Measurements from ENCODE around the gene CABLES1. TPM values are rescaled to one million over a fixed set of nuclear protein-coding genes. Genes with fewer than 3 reads are reported as not detected.

Gene CABLES1
- total RNA-seq, 4 donors from 2014 or later, result 6.6 to 28.5 (median 19.5) TPM

- no peak overlapping the region for H3K27ac ChIP-seq
These were observed 42.3 kb downstream of the CABLES1 start for GRCh38 chr18:23177433-23178072.

DNA sequence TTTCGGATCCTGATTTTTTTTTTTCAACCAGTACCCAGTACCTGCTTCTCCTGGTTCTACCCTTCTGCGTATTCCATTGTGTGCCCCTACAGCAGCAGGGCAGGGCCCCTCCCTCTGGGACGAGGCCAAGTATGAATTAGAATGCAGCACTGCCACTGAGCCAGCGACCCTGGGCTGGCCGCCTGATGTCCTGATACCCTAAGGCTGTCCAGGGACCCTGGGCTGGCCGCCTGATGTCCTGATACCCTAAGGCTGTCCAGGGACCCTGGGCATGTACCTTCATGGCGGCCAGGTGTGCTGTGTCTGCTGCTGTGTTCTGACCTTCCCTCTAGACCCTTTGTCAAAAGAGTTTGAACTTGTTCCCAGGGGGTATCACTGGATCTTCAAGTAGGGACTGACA lies 42.9 kb downstream of the CABLES1 start:
- Histone ChIP-seq H3K36me3 (no peaks in the 10 kb centered on the region), H3K27me3 (no peaks in the 10 kb centered on the region), H3K27ac (no peak overlapping the region), H3K4me1 (no peaks in the 10 kb centered on the region), H3K4me3 (no peak overlapping the region), H3K9me3 (no peaks in the 10 kb centered on the region)
- DNase-seq, result no peak
- TF ChIP-seq CTCF (IDR thresholded peaks at IDR 0.05) (no peak), POLR2A (IDR thresholded peaks at IDR 0.05) (no peak)

More at GRCh38 chr18:23177433-23178072, 42.3 kb downstream of the CABLES1 start:
- Histone ChIP-seq H3K9me3 (no peaks in the 10 kb centered on the region), H3K36me3 (no peaks in the 10 kb centered on the region), H3K4me1 (no peaks in the 10 kb centered on the region), H3K4me3 (no peak overlapping the region), H3K27me3 (no peaks in the 10 kb centered on the region)
- DNase-seq, result no peak
- TF ChIP-seq POLR2A (IDR thresholded peaks at IDR 0.05) (no peak), CTCF (IDR thresholded peaks at IDR 0.05) (no peak)

DNA sequence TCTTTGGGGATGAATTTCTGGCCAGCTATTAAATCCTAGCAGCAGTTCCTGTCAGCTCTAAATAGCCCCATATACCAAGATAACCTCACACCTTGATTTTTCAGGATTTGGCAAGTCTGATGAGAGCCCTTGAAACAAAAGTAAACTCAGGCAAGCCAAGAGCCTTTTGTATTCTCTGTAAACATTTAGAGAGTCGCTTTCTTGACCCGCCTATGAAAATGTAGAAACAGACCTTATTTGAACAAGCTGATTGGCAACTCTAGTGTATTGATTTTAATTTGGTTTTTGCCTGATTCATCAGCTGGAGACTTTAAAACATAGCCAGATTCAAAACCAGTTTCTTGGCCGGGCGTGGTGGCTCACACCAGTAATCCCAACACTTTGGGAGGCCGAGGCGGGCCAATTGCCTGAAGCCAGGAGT lies 43.4 kb downstream of the CABLES1 start:
- no peak for DNase-seq
- no peak for TF ChIP-seq CTCF (IDR thresholded peaks at IDR 0.05)
- TF ChIP-seq POLR2A (IDR thresholded peaks at IDR 0.05), result no peak
- Histone ChIP-seq H3K9me3 (no peaks in the 10 kb centered on the region), H3K4me3 (no peak overlapping the region), H3K27me3 (no peaks in the 10 kb centered on the region), H3K27ac (no peak overlapping the region), H3K4me1 (no peaks in the 10 kb centered on the region), H3K36me3 (no peaks in the 10 kb centered on the region)

DNA sequence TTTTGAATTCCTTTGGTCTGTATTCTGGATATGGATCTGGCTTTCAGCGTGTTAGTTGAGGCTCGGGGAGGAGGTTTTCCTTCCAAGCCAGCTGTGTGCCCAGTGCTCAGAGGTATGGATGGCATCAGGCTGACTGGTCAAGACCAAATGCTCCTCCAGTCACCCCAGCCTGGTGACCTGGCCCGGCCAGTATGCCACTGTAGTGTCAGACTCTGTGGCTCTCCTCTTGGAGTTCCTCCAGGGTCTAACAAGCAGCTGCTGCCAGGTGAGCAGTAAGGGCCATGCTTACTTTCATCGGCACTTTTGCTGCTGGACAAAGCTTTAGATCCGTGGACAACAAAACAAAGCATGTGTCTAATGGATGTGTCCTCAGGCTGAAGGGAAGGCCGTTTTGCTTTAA lies 44.1 kb downstream of the CABLES1 start:
- DNase-seq, result no peak
- H3K4me1 ChIP-seq, result no peaks in the 10 kb centered on the region
- no peak overlapping the region for H3K4me3 ChIP-seq
- H3K36me3 ChIP-seq, result no peaks in the 10 kb centered on the region
- no peaks in the 10 kb centered on the region for H3K9me3 ChIP-seq
- H3K27me3 ChIP-seq, result no peaks in the 10 kb centered on the region
- no peak for TF ChIP-seq POLR2A (IDR thresholded peaks at IDR 0.05)
- no peak for TF ChIP-seq CTCF (IDR thresholded peaks at IDR 0.05)
- H3K27ac ChIP-seq, result no peak overlapping the region

DNA sequence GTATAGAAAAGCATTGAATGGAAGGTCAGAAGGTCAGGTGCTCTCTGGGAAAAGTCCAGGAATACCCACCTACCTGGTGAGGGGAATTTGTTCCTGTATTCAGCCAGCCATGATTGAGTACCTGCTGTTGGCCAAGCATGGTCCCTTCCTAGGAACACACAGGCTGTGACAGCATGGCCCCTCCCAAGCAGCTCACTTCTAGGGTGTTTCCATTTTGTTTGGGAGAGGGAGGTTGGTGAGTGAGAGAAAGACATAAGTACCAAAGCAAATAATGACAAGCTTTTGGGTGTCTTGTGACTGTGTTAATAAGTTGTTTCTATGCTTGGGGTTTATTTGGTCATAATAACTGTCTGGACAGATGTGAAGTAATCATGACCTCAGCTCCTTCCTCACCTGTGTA lies 46.3 kb downstream of the CABLES1 start:
- no peak for TF ChIP-seq CTCF (IDR thresholded peaks at IDR 0.05)
- no peak for TF ChIP-seq POLR2A (IDR thresholded peaks at IDR 0.05)

DNA sequence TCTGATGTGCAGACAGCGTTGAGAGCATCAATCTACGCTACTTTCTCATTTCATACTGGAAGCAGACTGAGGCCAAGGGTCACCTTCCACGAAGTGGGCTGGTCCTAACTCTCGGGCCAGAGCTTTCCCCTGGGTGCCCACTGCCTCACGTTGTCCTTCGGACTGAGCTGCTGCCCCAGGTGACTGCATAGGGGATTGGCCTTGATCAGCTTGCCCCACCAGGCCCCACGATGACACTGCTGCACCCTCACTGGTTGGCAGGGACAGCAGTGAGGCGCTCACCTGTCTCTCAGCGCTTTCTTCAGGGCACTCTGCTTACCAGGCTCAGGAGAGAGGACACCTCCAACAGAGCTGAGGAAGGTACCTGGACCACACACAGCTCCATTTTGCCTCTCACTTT lies 47.3 kb downstream of the CABLES1 start:
- Histone ChIP-seq H3K4me3 (no peak overlapping the region), H3K27me3 (no peaks in the 10 kb centered on the region), H3K4me1 (no peaks in the 10 kb centered on the region), H3K9me3 (no peaks in the 10 kb centered on the region), H3K27ac (no peak overlapping the region), H3K36me3 (no peaks in the 10 kb centered on the region)
- no peak for DNase-seq
- TF ChIP-seq POLR2A (IDR thresholded peaks at IDR 0.05) (no peak), CTCF (IDR thresholded peaks at IDR 0.05) (no peak)

More for the DNA sequence above, 46.3 kb downstream of the CABLES1 start:
- no peaks in the 10 kb centered on the region for H3K36me3 ChIP-seq
- no peak overlapping the region for H3K4me3 ChIP-seq
- H3K9me3 ChIP-seq, result no peaks in the 10 kb centered on the region
- H3K4me1 ChIP-seq, result no peaks in the 10 kb centered on the region
- no peak overlapping the region for H3K27ac ChIP-seq
- no peak for DNase-seq
- no peaks in the 10 kb centered on the region for H3K27me3 ChIP-seq

Data from Peyer's patch (tissue), 4 donors.